Right lung (tissue), 5 donors: ENCODE results near the gene C20orf204. TPM values are rescaled to one million over a fixed set of nuclear protein-coding genes. Genes with fewer than 3 reads are reported as not detected.
A peak's percentile ranks its signal among the peaks of the same experiment; 100 is the strongest.

ENCODE experiments used
- DNase-seq, 2 donors: peaks; one replicate each; pipeline ENCODE4 v3.0.0-alpha.2; 2013
- polyA plus RNA-seq, 5 donors: library from polyadenylated mRNA; unstranded; fragments of 120-200 nt; gene quantifications; one replicate each; pipeline versions ENCODE4 v1.2.1 to v1.2.3, GENCODE V29; 2013; ENCODE audit warnings: inconsistent platforms in 1 of 5, low replicate concordance in 1 of 5; ENCODE audit not compliant: insufficient read length in 5 of 5, insufficient read depth in 1 of 5

The C20orf204 gene
- polyA plus RNA-seq, 5 donors, result 0.66 to 1.7 (median 1.1) TPM

DNA sequence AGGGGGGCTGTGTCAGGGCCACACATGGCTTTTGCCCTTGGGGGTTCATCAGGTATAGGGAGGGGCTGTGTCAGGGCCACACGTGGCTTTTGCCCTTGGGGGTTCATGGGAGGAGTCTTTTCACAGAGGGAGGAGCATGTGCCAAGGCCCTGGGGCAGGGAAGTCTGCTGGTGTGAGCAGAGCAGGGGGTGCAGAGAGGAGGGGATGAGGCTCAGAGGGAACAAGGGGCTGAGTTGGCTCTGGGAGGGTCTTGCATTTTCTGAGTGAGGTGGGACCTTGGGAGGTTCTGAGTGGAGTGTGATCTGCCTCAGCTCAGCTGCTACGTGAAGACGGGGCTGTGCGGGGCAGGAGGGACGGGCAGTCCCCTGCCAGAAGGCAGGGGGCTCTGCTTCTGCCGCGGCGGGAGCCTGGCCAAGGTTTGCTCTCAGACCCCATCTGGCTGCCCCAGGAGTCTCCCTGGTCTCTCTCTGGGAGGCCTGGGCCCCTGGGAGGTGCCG is 19.5 kb downstream of the C20orf204 start:
- DNase-seq, result no peak

DNA sequence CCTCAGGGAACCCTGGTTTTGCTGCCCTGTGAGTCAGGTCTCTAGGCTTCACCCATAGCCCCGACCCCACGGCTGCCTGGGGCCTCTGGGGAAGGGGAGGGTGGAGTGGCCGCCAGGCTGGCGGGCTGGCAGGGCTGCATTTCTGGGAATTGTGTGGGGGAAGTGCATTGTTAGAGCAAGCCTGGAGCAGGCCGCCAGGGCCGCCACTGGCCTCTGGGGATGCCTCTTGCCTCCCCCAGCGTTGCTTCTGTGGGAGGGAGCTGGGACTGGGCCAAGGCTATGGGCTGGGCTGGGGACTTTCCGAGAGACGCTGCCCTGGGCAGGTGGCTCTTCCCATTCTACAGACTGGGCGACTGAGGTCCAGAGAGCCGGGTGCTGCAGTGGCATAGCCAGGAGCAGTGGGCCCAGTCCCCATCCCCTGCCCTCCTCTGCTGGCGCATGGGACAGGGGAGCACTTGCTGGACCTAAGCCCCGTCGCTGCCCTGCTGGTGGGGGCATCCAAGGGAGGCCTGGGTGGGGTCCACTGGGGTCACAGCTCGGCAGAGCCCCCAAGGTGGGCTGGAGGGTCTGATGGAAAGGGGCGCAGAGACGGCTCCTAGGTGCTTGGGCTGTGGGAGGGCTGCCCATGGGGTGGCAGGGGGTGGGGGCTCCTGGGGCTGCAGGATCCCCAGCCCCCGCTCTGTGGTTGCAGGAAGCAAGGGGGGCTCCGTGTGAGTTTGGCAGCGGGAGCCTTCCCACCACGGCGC is 20.1 kb downstream of the C20orf204 start:
- peak in 1 of 2 donors; percentile 61 for DNase-seq

DNA sequence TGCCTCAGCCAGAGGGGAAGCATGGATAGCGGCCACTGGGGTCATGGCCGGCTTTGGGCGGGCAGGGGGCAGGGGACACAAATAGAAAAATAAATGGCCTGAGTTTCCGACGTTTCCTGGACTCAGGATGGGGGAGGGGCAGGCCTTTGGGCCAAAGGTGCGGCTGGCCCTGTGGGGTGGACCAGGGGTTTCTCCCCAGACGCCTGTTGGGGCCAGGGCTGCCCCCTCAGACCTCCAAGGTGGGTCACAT is 20.6 kb downstream of the C20orf204 start:
- no peak for DNase-seq

DNA sequence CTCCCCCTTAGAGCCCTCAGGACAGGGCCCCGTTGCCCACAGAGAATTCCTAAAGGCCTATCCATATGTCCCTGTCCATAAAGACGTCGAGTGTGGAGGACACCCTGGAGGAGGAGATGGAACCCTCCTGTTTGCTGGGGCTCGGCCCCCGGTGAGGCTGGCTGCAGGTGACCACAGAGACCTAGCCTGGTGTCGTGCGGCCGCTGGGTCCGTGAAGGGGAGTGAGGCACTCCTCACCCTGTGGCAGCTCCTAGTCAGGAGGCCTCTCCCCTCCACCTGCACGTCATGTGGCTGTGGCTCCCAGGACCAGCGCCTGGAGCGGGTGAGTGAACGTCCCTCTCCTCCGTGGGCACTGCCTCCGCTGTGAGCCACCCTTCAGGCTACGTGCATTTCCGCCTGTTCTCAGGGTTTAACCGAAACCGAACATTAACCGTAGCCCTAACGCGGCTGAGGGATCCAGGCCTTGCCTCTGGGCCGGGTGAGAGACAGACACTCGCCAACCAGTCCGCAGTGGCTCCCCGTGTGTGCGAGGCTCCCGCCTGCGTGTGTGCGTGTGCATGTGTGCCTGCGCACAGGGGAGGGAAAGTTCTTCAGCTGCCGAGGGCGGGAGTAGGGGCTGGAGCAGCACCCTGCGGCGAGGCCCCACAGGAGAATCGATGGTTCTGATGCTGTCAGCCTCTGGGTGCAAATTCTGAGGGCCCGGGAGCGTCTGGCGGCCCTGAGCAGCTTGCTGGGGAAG is 21.1 kb downstream of the C20orf204 start:
- no peak for DNase-seq

DNA sequence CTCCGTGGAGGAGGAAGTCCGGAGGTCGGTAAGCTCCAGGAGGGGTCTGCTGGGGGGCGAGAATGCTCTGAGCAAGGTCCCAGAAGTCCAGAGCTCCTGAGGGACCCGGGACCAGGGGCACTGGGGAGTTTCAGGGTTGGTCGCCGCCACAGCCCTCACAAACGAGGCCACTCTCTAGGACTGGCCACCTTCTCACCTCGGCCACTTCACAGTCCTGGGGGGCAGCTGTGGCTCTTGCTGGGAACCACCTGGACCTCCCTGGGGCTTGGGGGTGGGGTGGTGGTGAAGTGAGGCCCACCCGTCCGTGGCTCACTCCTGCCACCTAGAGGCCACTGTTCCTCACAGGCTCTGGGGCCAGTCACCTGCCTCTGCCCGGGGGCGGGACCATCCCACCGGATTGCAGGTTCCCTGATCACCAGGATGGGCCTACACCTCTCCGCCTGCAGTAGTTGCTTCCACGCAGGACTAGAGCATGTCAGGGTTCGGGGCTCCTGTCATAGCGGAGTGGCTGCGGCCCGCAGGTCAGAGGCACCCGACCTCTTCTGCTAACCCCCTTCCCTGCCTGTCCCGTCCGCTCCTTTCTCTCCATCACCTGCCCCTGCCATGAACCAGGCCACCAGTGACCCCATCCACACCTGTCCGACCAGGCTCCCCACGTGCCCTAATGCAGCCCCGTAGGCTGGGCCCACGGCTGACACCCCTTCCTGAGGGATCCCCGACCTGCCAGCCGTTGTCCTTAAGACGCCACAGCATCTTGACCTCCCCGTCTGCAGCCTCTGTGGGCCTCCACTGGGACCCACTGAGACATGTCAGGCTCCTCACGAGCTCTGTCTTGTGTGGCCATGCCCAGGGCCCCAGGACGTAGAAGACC is 21.9 kb downstream of the C20orf204 start:
- no peak for DNase-seq

DNA sequence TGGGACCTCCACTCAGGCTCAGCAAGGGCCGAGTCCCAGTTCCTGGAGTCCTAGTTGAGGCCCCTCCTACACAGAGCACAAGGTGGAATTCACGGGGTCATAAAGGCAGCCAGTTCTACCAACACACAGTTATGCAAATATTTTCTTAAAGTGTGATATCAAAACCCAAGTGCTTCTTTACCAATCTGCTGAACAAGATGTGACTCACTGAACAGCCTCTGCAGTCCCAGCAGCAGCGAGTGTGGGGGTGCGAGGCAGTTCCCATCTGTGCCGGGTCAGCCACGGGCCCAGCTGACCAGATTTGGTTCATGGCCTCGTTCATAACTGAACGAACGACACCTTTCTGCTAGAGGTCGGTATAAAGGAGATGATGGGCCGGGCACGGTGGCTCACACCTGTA is 22.6 kb downstream of the C20orf204 start:
- DNase-seq, result no peak

DNA sequence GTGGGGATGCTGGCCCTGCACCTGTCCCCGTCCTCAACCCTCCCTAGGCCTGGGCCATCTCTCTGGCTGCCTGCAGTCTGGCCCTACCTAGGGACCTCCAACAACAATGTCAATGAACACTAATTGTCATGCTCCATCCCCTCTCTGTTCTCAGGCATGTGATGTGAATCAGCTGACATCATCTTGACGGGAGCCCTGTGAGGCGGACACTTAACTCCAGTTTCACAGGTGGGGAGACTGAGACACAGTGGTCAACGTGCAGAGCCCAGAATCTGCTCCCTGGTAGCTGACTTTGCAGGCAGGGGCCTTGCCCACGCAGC is 26.3 kb downstream of the C20orf204 start:
- DNase-seq, result no peak

DNA sequence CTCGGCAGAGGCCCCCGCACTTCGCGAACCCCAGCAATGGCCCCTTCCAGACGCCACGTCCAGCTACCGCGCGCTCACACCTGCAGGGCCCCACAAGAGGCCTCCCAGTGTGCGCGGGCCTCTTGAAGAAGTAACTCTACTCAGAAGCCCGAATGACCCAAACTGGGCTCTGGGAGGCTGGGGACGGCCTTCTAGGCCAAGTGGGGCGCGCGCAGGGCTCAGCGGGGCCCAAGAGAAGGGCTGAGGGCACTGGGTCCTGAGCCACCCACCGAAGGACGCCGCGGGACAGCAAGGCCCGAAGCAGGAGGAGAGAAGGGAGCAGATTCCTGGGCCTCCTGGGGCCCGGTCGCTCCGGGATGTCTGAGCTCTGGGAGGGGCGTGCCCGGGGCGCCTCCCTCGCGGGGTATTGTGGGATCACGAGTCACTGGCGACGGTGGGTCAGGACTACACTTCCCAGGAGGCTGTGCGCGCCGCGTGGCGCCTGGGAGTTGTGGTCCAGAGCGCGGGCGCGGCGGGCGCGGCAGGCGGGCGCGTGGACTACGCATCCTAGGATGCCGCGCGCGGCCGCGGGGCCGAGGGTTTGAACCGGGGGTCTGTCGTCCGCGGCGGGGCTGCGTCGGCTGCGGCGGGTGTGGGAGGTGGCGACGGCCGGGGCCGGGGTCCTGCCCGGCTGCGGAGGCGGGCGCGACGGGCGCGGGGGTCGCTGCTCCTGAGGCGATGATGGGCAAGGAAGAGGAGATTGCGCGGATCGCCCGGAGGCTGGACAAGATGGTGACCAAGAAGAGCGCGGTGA is 26.8 kb downstream of the C20orf204 start, which contains the start of gene TCEA2:
Gene TCEA2, plus strand, starts transcription at position 603 of the 793 bp plus-strand sequence. Its CDS starts 115 bp downstream, at position 718.
- peak; percentile 95 to 96 for DNase-seq

DNA sequence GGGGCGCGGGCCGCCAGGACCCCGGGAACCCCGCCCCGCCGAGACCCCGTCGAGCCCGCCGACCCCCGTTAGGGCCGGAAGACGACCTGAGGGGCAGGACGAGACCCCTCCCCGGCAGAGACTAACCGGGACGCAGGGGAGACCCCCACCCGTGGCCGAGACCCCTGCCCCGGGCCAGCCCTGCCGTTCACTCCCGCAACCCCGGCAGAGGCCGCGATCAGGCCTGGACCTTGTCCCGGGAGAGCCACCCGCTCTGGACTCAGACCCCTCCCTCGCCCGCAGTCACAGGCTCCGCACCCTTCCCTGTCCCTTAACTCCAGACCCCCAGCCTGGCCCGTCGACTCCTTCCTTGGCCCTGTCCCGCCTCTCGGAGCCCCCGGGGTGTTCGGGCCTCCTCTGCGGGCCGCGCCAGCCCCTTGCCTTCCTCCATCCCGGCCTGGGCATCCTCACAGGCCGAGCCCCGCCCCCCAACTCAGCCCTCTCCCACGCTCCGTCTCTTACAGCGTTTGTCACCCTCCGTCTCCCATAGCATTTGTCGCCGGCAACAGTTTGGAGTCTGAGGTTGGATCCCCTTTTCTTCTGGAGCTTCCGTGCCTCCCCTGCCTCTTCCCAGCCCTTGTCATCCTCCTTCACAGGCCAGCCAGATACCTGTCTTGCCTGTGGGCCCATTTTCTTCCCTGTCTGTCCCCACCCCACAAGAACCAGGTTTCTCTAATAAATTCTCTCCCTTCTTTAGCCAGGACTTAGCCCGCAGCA is 27.6 kb downstream of the C20orf204 start:
- no peak for DNase-seq

DNA sequence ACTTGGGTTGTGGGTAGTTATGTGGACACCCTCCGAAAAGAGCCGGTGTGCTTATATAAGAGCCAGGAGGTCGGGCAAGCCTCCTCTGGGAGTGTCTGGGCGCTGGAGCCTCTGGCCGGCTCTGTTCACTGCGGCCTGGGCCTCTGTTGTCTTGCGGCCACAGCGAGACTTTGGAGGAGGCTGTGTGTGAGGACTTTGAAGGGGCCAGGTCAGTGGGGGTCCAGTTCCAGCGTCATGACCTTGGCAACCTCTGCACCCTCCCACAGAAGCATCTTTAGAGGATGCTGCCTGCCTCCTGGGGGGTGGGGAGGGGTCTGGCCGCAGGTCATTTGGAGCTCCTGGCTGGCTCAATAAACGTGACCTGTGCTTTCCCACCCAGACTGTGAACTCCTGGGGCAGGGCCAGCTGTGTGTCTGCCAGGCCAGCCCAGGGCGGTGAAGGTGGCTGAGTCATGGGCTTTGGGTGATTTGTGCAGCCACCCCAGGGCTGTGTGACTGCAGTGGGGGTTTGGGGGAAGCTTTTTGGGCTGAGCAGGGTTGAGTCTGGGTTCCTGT is 28.2 kb downstream of the C20orf204 start:
- DNase-seq, result no peak

DNA sequence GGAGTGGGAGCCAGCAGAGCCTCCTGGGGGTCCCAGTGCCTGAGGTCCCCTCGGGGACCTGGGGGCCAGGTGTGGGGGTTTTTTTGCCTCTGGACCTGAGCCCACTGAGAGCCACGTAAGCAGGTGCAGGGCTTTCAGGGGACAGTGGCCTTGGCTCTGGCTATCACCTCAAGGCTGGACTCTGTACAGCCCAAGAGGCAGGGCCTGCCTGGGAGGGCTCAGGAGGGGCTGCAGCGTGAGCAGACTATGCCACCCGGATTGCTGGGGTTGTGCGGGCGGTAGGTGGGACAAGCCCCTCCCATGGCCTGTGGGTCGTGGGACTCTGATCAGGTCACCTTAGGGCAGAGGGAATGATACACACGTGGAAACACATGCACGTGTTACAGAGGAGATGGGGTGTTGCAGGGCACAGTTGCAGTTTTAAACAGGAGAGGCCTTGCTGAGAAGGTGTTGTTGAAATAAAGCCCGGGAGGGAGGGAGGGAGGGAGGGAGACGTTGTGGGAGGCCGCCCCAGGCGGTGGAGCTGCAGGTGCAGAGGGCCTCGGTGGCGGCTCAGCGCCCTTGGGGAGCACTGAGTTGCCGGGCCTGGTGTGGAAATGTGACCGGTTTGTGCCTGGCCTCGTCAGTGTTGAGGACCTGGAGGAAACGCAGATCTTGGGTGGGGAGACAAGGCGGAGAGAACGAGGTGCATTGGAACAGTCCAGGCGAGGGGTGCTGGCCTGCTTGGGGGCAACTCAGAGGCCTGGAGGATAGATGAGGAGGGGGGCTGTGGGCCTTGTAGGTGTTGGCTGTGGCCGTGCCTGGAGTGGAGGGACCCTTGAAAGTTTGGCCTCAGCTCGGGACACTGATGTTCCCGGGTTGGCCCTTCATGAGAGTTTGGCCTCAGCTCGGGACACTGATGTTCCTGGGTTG is 29.3 kb downstream of the C20orf204 start:
- no peak for DNase-seq

DNA sequence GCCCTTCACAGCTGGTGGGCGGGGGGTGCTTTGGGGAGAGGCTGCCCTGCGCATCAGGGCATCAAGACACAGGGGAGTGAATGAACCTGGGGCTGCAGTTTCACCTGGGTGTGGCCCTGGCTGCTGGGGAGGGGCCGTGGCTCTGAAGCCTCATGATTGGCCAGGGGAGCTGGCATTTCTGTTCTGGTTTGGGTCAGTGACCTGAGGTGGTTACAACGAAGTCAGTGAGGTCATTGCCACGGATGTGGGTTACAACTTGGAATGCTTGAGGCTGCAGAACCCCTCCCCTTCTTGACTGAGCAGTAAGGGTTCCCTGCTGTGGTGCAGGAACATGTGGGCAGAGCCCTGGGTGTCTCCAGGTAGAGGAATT is 30.0 kb downstream of the C20orf204 start:
- no peak for DNase-seq

DNA sequence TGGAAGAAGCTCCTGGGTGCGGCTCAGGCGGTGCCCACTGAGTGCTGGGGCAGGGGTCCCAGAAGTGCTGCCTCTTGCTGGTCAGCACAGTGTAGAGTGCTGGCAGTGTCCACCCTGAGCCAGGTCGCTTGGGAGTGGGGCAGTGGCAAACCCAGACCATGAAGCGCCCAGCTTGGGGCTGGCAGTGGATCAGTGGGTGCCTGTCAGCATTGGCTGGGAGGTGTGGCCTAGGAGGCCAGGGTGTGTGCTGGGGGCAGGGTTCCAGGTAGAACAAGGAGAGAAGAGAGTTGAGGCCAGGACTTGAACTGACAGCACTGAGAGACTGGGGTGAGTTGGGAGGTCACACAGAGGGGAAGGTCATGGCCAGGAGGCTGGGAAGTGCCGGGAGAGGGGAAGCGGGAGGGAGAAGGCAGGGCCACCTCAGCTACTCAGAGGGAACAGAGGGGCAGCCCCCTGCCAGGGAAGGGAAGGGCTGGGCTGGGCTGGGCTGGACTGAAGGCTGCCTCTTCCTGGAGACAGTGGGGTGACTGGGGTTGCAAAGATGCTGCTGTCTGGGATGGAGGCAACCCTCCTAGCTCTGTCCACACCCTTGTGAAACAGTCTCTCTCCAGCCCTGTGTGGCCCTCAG is 31.1 kb downstream of the C20orf204 start:
- no peak for DNase-seq

DNA sequence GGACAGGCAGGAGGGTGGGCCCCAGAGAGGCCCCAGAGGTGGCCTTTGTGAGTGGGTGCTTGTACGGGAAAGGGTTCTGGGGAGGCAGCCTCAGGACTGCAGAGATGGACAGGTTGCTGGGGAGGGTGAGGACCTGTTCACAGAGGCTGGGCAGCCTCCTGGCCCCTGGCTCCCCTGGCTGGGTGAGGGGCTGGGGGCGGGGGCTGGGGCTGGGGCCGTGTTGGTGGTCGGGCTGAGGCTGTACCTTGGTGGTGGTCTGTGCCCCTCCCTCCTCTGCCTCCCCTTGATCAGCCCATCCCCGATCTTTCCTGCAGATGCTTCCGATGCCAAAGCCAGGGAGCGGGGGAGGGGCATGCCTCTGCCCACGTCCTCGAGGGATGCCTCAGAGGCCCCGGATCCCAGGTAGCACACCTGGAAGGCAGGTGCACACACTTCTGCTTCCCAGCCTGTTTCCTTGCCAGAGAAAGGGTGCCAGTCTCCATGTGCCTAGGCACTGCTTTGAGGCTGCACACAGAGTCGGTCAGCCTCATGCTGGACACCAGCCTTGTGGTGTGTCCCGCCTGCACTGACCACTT is 31.8 kb downstream of the C20orf204 start:
- DNase-seq, result no peak

DNA sequence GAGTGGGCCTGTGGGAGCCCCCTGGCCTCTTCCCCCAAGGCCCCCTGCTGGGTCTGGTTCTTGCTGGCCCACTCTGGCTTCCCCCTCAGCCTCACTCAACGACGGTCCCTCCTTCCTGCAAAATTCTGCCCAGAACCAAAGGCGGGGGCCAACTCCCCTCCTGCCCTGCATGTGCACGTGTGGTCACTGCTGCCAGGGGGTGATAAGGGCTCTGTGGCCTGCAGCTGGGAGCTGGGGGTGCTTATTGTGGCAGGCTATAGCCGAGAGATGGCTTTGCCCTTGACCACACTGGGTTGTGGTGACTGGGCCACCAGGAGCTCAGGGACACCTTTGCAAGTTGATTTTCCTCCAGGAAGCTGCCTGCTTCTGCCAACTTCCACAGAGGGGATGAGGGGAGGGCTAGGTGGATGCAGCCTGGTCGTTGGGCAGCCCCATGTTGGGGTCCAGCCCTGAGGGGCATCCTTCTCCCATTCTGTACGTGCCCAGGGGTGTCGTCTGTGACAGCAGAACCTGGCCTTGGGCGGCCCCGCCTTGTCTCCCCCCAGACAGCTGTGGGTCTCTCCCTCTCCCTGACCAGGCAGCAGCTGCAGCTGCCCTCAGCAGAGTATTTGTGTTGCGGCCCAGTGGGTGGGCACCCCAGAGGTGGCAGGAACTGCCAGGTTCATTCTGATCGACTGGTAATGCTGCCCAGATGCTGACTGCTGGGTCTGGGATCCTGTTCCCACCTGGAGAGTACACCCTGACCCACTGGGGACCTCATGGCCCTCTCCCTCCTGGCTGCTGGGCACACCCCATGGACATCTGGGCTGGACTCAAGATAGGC is 32.6 kb downstream of the C20orf204 start:
- no peak for DNase-seq

DNA sequence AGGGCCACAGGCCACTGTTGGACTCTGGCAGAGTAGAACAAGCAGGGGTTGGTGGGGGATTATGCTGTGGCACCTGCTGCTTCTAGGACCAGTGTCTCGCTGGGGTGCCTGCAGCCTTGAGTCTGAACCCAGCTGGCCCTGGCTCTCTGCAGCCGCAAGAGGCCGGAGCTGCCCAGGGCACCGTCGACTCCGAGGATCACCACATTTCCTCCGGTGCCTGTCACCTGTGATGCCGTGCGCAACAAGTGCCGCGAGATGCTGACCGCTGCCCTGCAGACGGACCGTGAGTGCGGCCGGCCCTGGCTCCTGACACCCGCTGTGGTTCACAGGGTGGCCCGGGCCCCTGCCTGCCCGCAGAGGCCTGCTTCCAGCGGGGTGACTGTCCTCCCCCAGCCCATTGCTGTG is 33.2 kb downstream of the C20orf204 start:
- no peak for DNase-seq

DNA sequence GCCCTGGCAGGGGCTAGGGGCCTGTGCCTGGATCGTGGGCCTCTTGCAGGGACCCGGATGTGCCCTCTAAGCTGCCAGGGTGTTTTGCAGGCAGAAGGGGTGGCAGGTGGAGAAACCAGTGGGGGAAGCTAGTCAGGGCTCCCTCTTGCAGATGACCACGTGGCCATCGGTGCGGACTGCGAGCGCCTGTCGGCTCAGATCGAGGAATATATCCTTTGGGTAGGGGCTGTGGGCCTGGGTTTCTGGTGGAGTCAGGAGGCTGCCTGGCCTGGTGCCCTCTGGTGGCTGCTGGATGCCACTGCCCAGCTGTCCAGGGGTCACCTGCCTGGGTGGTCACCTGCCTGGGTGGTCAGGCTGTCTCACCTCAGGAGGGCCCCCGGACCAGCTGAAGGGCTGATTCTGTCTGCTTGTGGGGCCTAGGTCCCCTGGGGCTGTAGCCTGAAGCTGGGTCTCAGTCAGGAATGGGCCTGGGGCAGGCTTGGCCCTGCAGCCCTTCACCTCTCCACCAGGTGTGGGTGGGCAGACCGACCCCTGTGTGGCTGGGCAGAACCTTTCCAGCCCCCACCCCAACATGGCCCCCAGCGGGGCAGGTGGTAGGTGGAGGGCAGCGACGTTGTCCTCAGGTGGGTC is 33.7 kb downstream of the C20orf204 start:
- no peak for DNase-seq
